GM12891 (cell line): Measurements from ENCODE around the gene CYP2A6.
"Not testable (repeated sequence)": the region's sequence is repeated elsewhere in the genome, so short reads cannot be mapped to it uniquely, and the experiment has no call there.

Source experiments
- DNase-seq: peaks from one replicate; pipeline ENCODE4 v3.0.0; 2011; ENCODE audit warnings: low spot score; ENCODE audit not compliant: insufficient read length
- FAIRE-seq: peaks from 2 replicates; lab custom pipeline; 2011; peaks lifted over from hg19 to GRCh38; lab: Jason Lieb, UNC
- PAX5 ChIP-seq: IDR thresholded peaks from 2 replicates; pipeline ENCODE4 v1.6.1; 2011; ENCODE audit warnings: low read length, moderate library complexity, mild to moderate bottlenecking; ENCODE audit not compliant: insufficient read depth, severe bottlenecking
- POLR2A ChIP-seq: IDR thresholded peaks from 2 replicates; pipeline ENCODE4 v1.6.1; 2011; ENCODE audit warnings: low read depth, low read length, control low read depth
- POLR2AphosphoS5 ChIP-seq: IDR thresholded peaks from 2 replicates; pipeline ENCODE4 v1.6.1; 2011; ENCODE audit warnings: low read depth, low read length, control low read depth
- POU2F2 ChIP-seq: IDR thresholded peaks from 2 replicates; pipeline ENCODE4 v1.6.1; 2011; ENCODE audit warnings: low read depth, mild to moderate bottlenecking, control low read depth, low read length, moderate library complexity
- SPI1 ChIP-seq: IDR thresholded peaks from 2 replicates; pipeline ENCODE4 v1.6.1; 2011; ENCODE audit warnings: low read depth, low read length, control low read depth
- TAF1 ChIP-seq: IDR thresholded peaks from 2 replicates; pipeline ENCODE4 v1.6.1; 2011; ENCODE audit warnings: low read depth, low read length, control low read depth

The CYP2A6 gene

DNA sequence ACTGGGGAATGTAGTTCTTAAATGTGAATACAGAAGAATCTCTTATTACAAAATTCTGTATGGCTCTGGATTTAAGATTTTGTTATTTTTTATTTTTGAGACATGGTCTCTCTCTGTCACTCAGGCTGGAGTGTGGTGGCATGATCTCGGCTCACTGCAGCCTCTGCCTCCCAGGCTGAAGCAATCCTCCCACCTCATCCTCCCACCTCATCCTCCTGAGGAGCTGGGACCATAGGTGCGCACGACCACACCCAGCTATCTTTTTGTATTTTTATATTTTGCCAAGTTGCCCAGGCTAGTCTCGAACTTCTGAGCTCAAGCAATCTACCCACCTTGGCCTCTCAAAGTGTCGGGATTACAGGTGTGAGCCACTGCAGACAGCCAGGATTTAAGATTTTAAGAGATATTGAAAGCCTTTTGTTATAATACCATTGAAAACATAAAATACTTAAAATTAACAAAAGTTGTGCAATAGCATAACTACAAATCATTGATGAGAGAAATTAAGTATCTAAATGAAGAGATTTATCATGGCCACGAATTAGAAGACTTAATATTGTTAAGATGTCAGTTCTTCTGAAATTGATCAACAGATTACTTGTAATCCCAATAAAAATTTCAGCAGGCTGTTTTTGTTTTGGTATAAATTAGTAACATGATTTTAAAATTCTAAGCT, 13.4 kb downstream of the CYP2A6 start:
- FAIRE-seq (no peak), DNase-seq (no peak)

DNA sequence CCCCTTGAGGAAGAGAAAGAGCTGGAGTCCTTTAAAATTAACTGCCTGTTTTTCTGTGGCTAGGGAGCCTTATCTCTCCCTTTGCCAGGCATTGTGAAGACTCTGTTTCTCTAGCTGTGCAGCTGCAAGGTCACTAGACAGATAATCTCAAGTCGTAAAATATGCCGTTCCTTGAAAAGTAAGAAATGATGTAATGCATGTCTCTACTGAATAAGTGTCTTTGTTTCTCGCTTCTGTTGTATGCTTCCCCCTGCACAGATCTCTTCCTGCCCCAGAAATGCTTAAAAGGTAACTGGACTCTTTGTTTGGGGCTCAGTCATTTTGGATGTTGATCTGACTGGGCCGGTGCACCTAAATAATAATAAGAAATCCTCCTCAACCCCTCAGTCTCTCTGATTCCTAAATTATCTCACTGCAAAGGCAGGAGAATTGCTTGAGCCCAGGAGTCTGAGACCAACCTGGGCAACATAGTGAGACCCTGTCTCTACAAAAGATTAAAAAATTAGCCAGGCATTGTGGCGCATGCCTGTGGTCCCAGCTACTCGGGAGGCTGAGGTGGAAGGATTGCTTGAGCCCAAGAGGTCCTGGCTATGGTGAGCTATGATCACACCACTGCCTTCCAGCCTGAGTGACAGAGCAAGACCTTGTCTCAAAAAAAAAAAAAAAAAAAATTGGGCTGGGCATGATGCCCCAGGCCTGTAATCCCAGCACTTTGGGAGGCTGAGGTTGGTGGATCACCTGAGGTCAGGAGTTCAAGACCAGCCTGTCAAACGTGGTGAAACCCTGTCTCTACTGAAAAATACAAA, 16.3 kb downstream of the CYP2A6 start:
- DNase-seq, FAIRE-seq: not testable (repeated sequence)

More for the DNA sequence above, 13.4 kb downstream of the CYP2A6 start:
- TF ChIP-seq POU2F2, result no peak
- no peak for TF ChIP-seq POLR2A
- TF ChIP-seq TAF1, result no peak
- no peak for TF ChIP-seq PAX5
- TF ChIP-seq SPI1, result no peak
- TF ChIP-seq POLR2AphosphoS5, result no peak

- FAIRE-seq, DNase-seq: not testable (repeated sequence)
Observed at GRCh38 chr19:40832431-40832790, 17.8 kb downstream of the CYP2A6 start.

DNA sequence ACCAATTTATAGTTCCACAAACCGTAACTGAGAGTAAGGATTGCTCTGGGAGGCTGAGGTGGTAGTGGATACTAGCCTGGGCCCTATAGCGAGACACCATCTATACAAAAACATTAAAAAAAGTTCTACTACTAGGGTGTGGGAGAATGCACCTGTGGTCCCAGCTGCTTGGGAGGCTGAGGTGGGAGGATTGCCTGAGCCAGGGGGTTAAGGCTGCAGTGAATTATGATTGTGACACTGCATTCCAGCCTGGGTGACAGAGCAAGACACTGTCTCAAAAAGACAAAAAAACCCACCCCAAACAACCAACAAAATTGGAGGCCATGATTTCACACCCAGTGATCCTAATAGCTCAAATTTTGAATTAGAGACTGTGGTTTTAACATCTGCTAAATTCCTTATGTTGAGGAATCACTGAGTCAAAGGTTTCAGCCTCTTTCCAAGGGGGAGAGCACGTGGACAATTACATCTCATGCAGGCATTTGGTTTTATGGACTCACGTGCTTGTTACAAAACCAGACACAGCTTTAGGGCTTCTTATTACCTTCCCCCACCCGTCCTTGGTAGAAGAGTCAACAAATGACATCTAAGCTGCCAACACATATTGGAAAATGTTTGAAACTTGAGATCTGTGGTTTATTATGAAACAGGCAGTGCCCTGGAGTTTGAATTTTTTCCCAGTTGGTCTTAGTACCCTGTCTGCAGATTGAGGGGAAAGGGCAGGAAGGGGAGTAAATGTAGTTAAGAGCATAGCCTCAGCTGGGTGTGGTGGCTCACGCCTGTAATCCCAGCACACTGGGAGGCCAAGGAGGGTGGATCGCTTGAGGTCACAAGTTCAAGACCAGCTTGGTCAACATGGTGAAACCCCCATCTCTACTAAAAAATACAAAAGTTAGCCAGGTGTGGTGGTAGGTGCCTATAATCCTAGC, 18.5 kb downstream of the CYP2A6 start:
- DNase-seq (no peak), FAIRE-seq (no peak)
- TF ChIP-seq PAX5, result no peak
- no peak for TF ChIP-seq TAF1
- no peak for TF ChIP-seq SPI1
- TF ChIP-seq POU2F2, result no peak
- no peak for TF ChIP-seq POLR2AphosphoS5
- TF ChIP-seq POLR2A, result no peak

DNA sequence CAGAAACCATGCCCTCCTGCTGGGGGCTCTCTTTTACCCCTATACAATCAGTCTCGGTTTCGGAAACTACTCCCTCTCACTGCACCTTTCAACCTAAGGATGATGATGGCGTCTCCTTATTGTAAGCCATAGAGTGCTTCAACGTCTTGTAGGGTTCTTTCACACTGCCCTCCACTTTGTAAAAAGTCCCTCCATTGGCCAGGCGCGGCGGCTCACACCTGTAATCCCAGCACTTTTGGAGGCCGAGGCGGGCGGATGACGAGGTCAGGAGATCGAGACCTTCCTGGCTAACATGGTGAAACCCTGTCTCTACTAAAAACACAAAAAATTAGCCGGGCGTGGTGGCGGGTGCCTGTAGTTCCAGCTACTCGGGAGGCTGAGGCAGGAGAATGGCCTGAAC, 19.5 kb downstream of the CYP2A6 start:
- not testable (repeated sequence) for DNase-seq, FAIRE-seq

GRCh38 chr19:40829205-40829604, 21.0 kb downstream of the CYP2A6 start:
- TF ChIP-seq PAX5 (no peak), TAF1 (no peak), POLR2AphosphoS5 (no peak), SPI1 (no peak), POLR2A (no peak), POU2F2 (no peak)
- no peak for DNase-seq
- no peak for FAIRE-seq

GRCh38 chr19:40827386-40828247, 22.6 kb downstream of the CYP2A6 start:
- DNase-seq, result no peak
- TF ChIP-seq POLR2A (no peak), PAX5 (no peak), POLR2AphosphoS5 (no peak), SPI1 (no peak), POU2F2 (no peak), TAF1 (no peak)
- FAIRE-seq, result no peak

- FAIRE-seq, DNase-seq: not testable (repeated sequence)
Observed at GRCh38 chr19:40826699-40827385, 23.4 kb downstream of the CYP2A6 start.

GRCh38 chr19:40826312-40826698, 23.9 kb downstream of the CYP2A6 start:
- not testable (repeated sequence) for FAIRE-seq, DNase-seq

GRCh38 chr19:40825460-40826095, 24.7 kb downstream of the CYP2A6 start:
- FAIRE-seq, result peak; percentile 38
- DNase-seq, result not testable (repeated sequence)

GRCh38 chr19:40824916-40825315, 25.3 kb downstream of the CYP2A6 start:
- FAIRE-seq, DNase-seq: not testable (repeated sequence)
